IMR-90 (cell line): ENCODE data around the gene HUNK. TPM values are rescaled to one million over a fixed set of nuclear protein-coding genes. Genes with fewer than 3 reads are reported as not detected.

Source experiments
- ATAC-seq: fragments of 200-7000 bp; cut with Tn5 transposase; 2 replicates; pipeline ENCODE4 v1.9.1; 2020; ENCODE audit warnings: low read depth, mild to moderate bottlenecking, moderate library complexity
- BruUV-seq: library from RNA; stranded (reverse); fragments of 400-500 nt; replicated peaks from 2 replicates; lab custom pipeline; 2021; lab: Mats Ljungman, UMichigan
- CTCF ChIA-PET: fragments of 300-600 bp; formaldehyde crosslinking; extraction: SDS; loops from one replicate; lab custom pipeline; 2021; ENCODE audit warnings: antibody characterized with exemption; lab: Yijun Ruan, JAX
- POLR2A ChIA-PET: fragments of 300-600 bp; sonication (Branson Sonifier 250); formaldehyde crosslinking; loops from one replicate; lab custom pipeline; 2022; ENCODE audit warnings: antibody characterized with exemption; ENCODE audit not compliant: unreplicated experiment; lab: Charles Lee
- DNase-seq: peaks from one replicate; pipeline ENCODE4 v3.0.0; 2013
- H2AFZ ChIP-seq: replicated peaks from 2 replicates; pipeline ENCODE3; 2013; ENCODE audit warnings: low read length, mild to moderate bottlenecking; ENCODE audit not compliant: poor library complexity
- H2AK5ac ChIP-seq: 2 replicates; pipeline ENCODE4 v1.6.1; 2013; ENCODE audit warnings: low read depth, low read length, inconsistent platforms
- H2AK9ac ChIP-seq: replicated peaks from 2 replicates; pipeline ENCODE3; 2013; ENCODE audit warnings: mild to moderate bottlenecking, low read depth, low read length, moderate library complexity; ENCODE audit not compliant: poor library complexity
- H2BK120ac ChIP-seq: 2 replicates; pipeline ENCODE4 v1.6.1; 2013; ENCODE audit warnings: low read depth, low read length, inconsistent platforms
- H2BK15ac ChIP-seq: 3 replicates; pipeline ENCODE4 v1.6.1; 2013; ENCODE audit warnings: low read depth, low read length, inconsistent platforms
- H2BK20ac ChIP-seq: 2 replicates; pipeline ENCODE4 v1.6.1; 2013; ENCODE audit warnings: low read depth, mild to moderate bottlenecking, inconsistent platforms, low read length, moderate library complexity
- H2BK5ac ChIP-seq: 2 replicates; pipeline ENCODE4 v1.6.1; 2013; ENCODE audit warnings: mild to moderate bottlenecking, low read depth, low read length, inconsistent platforms; ENCODE audit not compliant: poor library complexity, severe bottlenecking
- H3K14ac ChIP-seq: replicated peaks from 2 replicates; pipeline ENCODE4 v1.6.1; 2013; ENCODE audit warnings: low read depth, low read length, inconsistent platforms
- H3K18ac ChIP-seq: 2 replicates; pipeline ENCODE4 v1.6.1; 2013; ENCODE audit warnings: low read depth, low read length, control low read depth
- H3K23ac ChIP-seq: 2 replicates; pipeline ENCODE4 v1.6.1; 2013; ENCODE audit warnings: low read depth, low read length, inconsistent platforms
- H3K27ac ChIP-seq: 2 replicates; pipeline ENCODE4 v1.5.1; 2013; ENCODE audit warnings: mild to moderate bottlenecking, control low read depth, low read length; ENCODE audit not compliant: insufficient read depth
- H3K27me3 ChIP-seq: 2 replicates; pipeline ENCODE4 v1.6.1; 2013; ENCODE audit warnings: low read length; ENCODE audit not compliant: control insufficient read depth, insufficient read depth
- H3K36me3 ChIP-seq: 2 replicates; pipeline ENCODE4 v1.6.1; 2013; ENCODE audit warnings: low read length, mixed read lengths; ENCODE audit not compliant: control insufficient read depth, insufficient read depth
- H3K4ac ChIP-seq: 2 replicates; pipeline ENCODE4 v1.6.1; 2013; ENCODE audit warnings: low read depth, low read length, inconsistent platforms
- H3K4me1 ChIP-seq: 2 replicates; pipeline ENCODE4 v1.6.1; 2013; ENCODE audit warnings: low read length, mixed read lengths; ENCODE audit not compliant: control insufficient read depth, insufficient read depth
- H3K4me2 ChIP-seq: 2 replicates; pipeline ENCODE4 v1.6.1; 2013; ENCODE audit warnings: low read depth, mild to moderate bottlenecking, control low read depth, low read length, moderate library complexity
- H3K4me3 ChIP-seq: 2 replicates; pipeline ENCODE4 v1.5.1; 2013; ENCODE audit warnings: low read depth, mild to moderate bottlenecking, control low read depth, low read length, moderate library complexity; ENCODE audit not compliant: insufficient read depth
- H3K56ac ChIP-seq: 2 replicates; pipeline ENCODE4 v1.6.1; 2013; ENCODE audit warnings: low read length, inconsistent platforms; ENCODE audit not compliant: insufficient read depth; ENCODE audit errors: extremely low read depth
- H3K79me1 ChIP-seq, 2 experiments: 2 replicates each; pipeline ENCODE4 v1.6.1; 2013; ENCODE audit warnings: low read length in 2 of 2, inconsistent platforms in 1 of 2, low read depth in 1 of 2
- H3K9ac ChIP-seq: 2 replicates; pipeline ENCODE4 v1.6.1; 2013; ENCODE audit warnings: low read depth, low read length, control low read depth
- H3K9me1 ChIP-seq: 2 replicates; pipeline ENCODE4 v1.6.1; 2013; ENCODE audit warnings: low read length, inconsistent platforms; ENCODE audit not compliant: insufficient read depth
- H3K9me3 ChIP-seq: 2 replicates; pipeline ENCODE4 v1.6.1; 2013; ENCODE audit warnings: low read length; ENCODE audit not compliant: control insufficient read depth, insufficient read depth
- H4K20me1 ChIP-seq: 2 replicates; pipeline ENCODE4 v1.6.1; 2013; ENCODE audit warnings: low read length, inconsistent platforms; ENCODE audit not compliant: insufficient read depth
- H4K5ac ChIP-seq: 2 replicates; pipeline ENCODE4 v1.6.1; 2013; ENCODE audit warnings: mild to moderate bottlenecking, low read depth, low read length, control low read depth
- H4K8ac ChIP-seq, 2 experiments: 2 replicates each; pipeline ENCODE4 v1.6.1; 2013; ENCODE audit warnings: low read depth in 2 of 2, low read length in 2 of 2, control low read depth in 1 of 2, inconsistent platforms in 1 of 2
- H4K91ac ChIP-seq: 2 replicates; pipeline ENCODE4 v1.6.1; 2013; ENCODE audit warnings: low read depth, low read length, inconsistent platforms; ENCODE audit not compliant: insufficient read depth
- BHLHE40 ChIP-seq: fragments of 150-350 bp; IDR thresholded peaks from 2 replicates; pipeline ENCODE4 v1.6.1; 2016; ENCODE audit warnings: mild to moderate bottlenecking, low read depth, low read length
- CTCF ChIP-seq: conservative IDR thresholded peaks from 2 replicates; pipeline ENCODE4 v1.5.1; 2012; ENCODE audit warnings: mild to moderate bottlenecking, low read depth, low read length, improper control_type of control experiment
- FOS ChIP-seq: fragments of 150-350 bp; IDR thresholded peaks from 2 replicates; pipeline ENCODE4 v1.6.1; 2016; ENCODE audit warnings: low read depth, low read length
- MAZ ChIP-seq: IDR thresholded peaks from 2 replicates; pipeline ENCODE4 v1.6.1; 2012; ENCODE audit warnings: low read depth, mild to moderate bottlenecking, low read length, improper control_type of control experiment, moderate library complexity, borderline replicate concordance
- RAD21 ChIP-seq: IDR thresholded peaks from 2 replicates; pipeline ENCODE4 v1.6.1; 2012; ENCODE audit warnings: low read length, improper control_type of control experiment
- WGBS, 2 experiments: methylation state at CpG; one replicate each; pipeline versions ENCODE4 v1.1.5 to v1.1.7; 2013; ENCODE audit warnings: missing lambda C conversion rate in 2 of 2; ENCODE audit not compliant: insufficient read length in 1 of 2; ENCODE audit errors: extremely low coverage in 2 of 2; 5-methylcytosine and 5-hydroxymethylcytosine counted together
- dilution Hi-C: fragments of 300-500 bp; cut with HindIII; formaldehyde crosslinking; loops from one replicate; pipeline ENCODE4 v1.14.3; 2018; ENCODE audit warnings: low sequenced_read_pairs; ENCODE audit not compliant: unreplicated experiment
- in situ Hi-C: fragments of 300-500 bp; cut with MboI; formaldehyde crosslinking; loops from 3 replicates; pipeline ENCODE4 v1.14.3; 2019; ENCODE audit warnings: low sequenced_read_pairs, inconsistent platforms, mixed read lengths
- intact Hi-C: fragments of 100-400 bp; cut with micrococcal nuclease; formaldehyde crosslinking; loops from 2 replicates; pipeline ENCODE4 v1.10.0; 2022
- polyA plus RNA-seq, 3 experiments: library from polyadenylated mRNA; depleted of rRNA; stranded (reverse); fragments of >200 nt; gene quantifications; 2 replicates each; pipeline ENCODE4 v1.2.3, GENCODE V29; 2012; ENCODE audit warnings: low replicate concordance in 1 of 3
- total RNA-seq: library from RNA; depleted of rRNA; stranded (reverse); fragments of >200 nt; gene quantifications from 2 replicates; pipeline ENCODE4 v1.2.3, GENCODE V29; 2012

HUNK gene
- total and polyA plus RNA-seq, 2 of the 4 experiments (the other 2 are of a cell fraction), result 1.0 to 2.0 TPM

DNA sequence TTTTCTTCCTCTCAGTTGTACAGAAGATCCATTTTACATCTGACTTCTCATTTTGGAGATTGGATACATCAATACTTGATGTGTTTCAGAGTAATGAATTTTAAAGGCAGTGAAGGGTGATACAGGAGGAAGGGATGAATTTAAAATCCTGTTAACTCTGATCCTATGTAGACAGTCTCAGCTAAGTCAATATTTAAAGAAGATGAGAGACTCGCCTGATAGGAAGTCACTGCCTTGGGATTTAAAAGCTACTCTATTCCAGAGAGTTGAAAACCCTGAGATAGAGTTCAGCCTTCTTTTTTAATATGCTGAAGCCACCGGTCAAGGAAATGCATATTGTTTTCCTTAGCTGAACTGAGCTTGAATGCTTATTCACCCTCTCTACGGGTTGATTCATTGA lies 42.7 kb downstream of the HUNK start:
- 100% methylated on average over 1 of the region's 3 CpGs; no CpG with 5 or more reads in 1 of the 2 experiments for WGBS, 2 experiments
- H3K4me2 ChIP-seq, result no peak overlapping the region
- BruUV-seq, result no TSS peak

More for the DNA sequence above, 42.7 kb downstream of the HUNK start:
- DNase-seq (no peak), ATAC-seq (no peak)
- H3K4me1 ChIP-seq, result peaks cover 15% of the 10 kb centered on the region
- H3K36me3 ChIP-seq, result no peaks in the 10 kb centered on the region
- H3K27me3 ChIP-seq, result no peaks in the 10 kb centered on the region
- CTCF ChIA-PET, result no interaction called here
- H3K4ac ChIP-seq, result no peak overlapping the region
- in situ Hi-C loops, result no loop called here
- no peak overlapping the region for H3K18ac ChIP-seq
- intact Hi-C loops, result no loop called here
- POLR2A ChIA-PET, result no interaction called here
- H2BK120ac ChIP-seq, result no peak overlapping the region
- H2AK5ac ChIP-seq, result no peak overlapping the region
- H3K9ac ChIP-seq, result no peak overlapping the region
- no peaks in the 10 kb centered on the region for H4K20me1 ChIP-seq
- H4K8ac ChIP-seq, result no peak overlapping the region
- no peak overlapping the region for H2BK20ac ChIP-seq
- H3K27ac ChIP-seq, result no peak overlapping the region
- no peak overlapping the region for H2AFZ ChIP-seq
- H2BK15ac ChIP-seq, result no peak overlapping the region
- no peak overlapping the region for H3K14ac ChIP-seq
- TF ChIP-seq FOS, result no peak
- no peak for TF ChIP-seq RAD21
- no peak for TF ChIP-seq CTCF
- TF ChIP-seq BHLHE40, result no peak
- TF ChIP-seq MAZ, result no peak
- peaks cover 9% of the 10 kb centered on the region for H3K9me1 ChIP-seq
- H4K5ac ChIP-seq, result no peak overlapping the region
- no peak overlapping the region for H3K56ac ChIP-seq
- H3K9me3 ChIP-seq, result peaks cover 2% of the 10 kb centered on the region; the same call in 1 of the 2 replicates
- no peak overlapping the region for H3K23ac ChIP-seq
- no peak overlapping the region for H4K91ac ChIP-seq
- H3K4me3 ChIP-seq, result no peak overlapping the region
- dilution Hi-C loops, result no loop called here
- no peak overlapping the region for H2AK9ac ChIP-seq
- H3K79me1 ChIP-seq, result peaks cover 0 to 26% of the 10 kb centered on the region in 2 experiments; a peak in 2 of 4 replicates
- H2BK5ac ChIP-seq, result no peak overlapping the region
